Neural progenitor cell (in vitro differentiated cells): ENCODE data around the gene LOXL1. TPM values are rescaled to one million over a fixed set of nuclear protein-coding genes. Genes with fewer than 3 reads are reported as not detected.

Experiments
- DNase-seq: peaks from one replicate; pipeline ENCODE4 v3.0.0-alpha.2; 2016; ENCODE audit warnings: low spot score
- H2AFZ ChIP-seq: fragments of 200-600 bp; sonication (generic); replicated peaks from 2 replicates; pipeline ENCODE4 v1.6.1; 2016; ENCODE audit warnings: antibody characterized with exemption
- H3F3A ChIP-seq: fragments of 200-600 bp; sonication (generic); 2 replicates; pipeline ENCODE4 v1.6.1; 2016; ENCODE audit warnings: antibody characterized with exemption, low read depth
- H3K27ac ChIP-seq: fragments of 200-600 bp; sonication (generic); 2 replicates; pipeline ENCODE4 v1.5.1; 2016; ENCODE audit warnings: mild to moderate bottlenecking
- H3K27me3 ChIP-seq: fragments of 200-600 bp; sonication (generic); 2 replicates; pipeline ENCODE4 v1.6.1; 2016; ENCODE audit warnings: mild to moderate bottlenecking, moderate library complexity
- H3K36me3 ChIP-seq: fragments of 200-600 bp; sonication (generic); 2 replicates; pipeline ENCODE4 v1.5.1; 2016
- H3K4me1 ChIP-seq: fragments of 200-600 bp; sonication (generic); 2 replicates; pipeline ENCODE4 v1.6.1; 2016; ENCODE audit warnings: mixed run types
- H3K4me2 ChIP-seq: fragments of 200-600 bp; sonication (generic); 2 replicates; pipeline ENCODE4 v1.6.1; 2016
- H3K4me3 ChIP-seq: fragments of 200-600 bp; sonication (generic); 2 replicates; pipeline ENCODE4 v1.5.1; 2016
- H3K79me2 ChIP-seq: fragments of 200-600 bp; sonication (generic); 2 replicates; pipeline ENCODE4 v1.6.1; 2016; ENCODE audit warnings: low read depth
- H3K9ac ChIP-seq: fragments of 200-600 bp; sonication (generic); 2 replicates; pipeline ENCODE4 v1.6.1; 2016
- H3K9me3 ChIP-seq: fragments of 200-600 bp; sonication (generic); 2 replicates; pipeline ENCODE4 v1.5.1; 2016; ENCODE audit warnings: low read depth
- H4K20me1 ChIP-seq: fragments of 200-600 bp; sonication (generic); 2 replicates; pipeline ENCODE4 v1.6.1; 2016; ENCODE audit warnings: low read depth
- H3K27ac Mint-ChIP-seq: 3 replicates; pipeline ENCODE4 v1.8.0; 2021; ENCODE audit warnings: mixed read lengths
- H3K27me3 Mint-ChIP-seq: 2 replicates; pipeline ENCODE4 v1.8.0; 2022; ENCODE audit warnings: low read depth, mild to moderate bottlenecking, inconsistent platforms, moderate library complexity, mixed read lengths; ENCODE audit not compliant: insufficient read depth
- H3K36me3 Mint-ChIP-seq: 3 replicates; pipeline ENCODE4 v1.8.0; 2021; ENCODE audit warnings: mixed read lengths
- H3K4me1 Mint-ChIP-seq: 3 replicates; pipeline ENCODE4 v1.8.0; 2021; ENCODE audit warnings: mixed read lengths
- H3K4me3 Mint-ChIP-seq: 3 replicates; pipeline ENCODE4 v1.8.0; 2021; ENCODE audit warnings: mild to moderate bottlenecking, moderate library complexity, mixed read lengths
- H3K9me3 Mint-ChIP-seq: 3 replicates; pipeline ENCODE4 v1.8.0; 2020; ENCODE audit warnings: mixed read lengths
- EZH2 ChIP-seq: fragments of 200-600 bp; sonication (generic); IDR thresholded peaks from 2 replicates; pipeline ENCODE4 v1.6.1; 2017; ENCODE audit warnings: antibody characterized with exemption, mild to moderate bottlenecking, moderate library complexity
- EZH2phosphoT487 ChIP-seq: fragments of 200-600 bp; sonication (generic); IDR thresholded peaks from 2 replicates; pipeline ENCODE4 v1.6.1; 2017; ENCODE audit warnings: antibody characterized with exemption
- total RNA-seq: library from RNA; depleted of rRNA; stranded (reverse); fragments of >200 nt; gene quantifications from 2 replicates; pipeline ENCODE4 v1.2.3, GENCODE V29; 2015; ENCODE audit warnings: low replicate concordance
- TF ChIP-seq, protein P1 (sequence below): fragments of 200-600 bp; sonication (generic); IDR thresholded peaks from 2 replicates; pipeline ENCODE4 v1.5.1; 2017; ENCODE audit warnings: antibody characterized with exemption, mild to moderate bottlenecking

The LOXL1 gene
- total RNA-seq, 1 donor from 2014 or later = 5.3 TPM

DNA sequence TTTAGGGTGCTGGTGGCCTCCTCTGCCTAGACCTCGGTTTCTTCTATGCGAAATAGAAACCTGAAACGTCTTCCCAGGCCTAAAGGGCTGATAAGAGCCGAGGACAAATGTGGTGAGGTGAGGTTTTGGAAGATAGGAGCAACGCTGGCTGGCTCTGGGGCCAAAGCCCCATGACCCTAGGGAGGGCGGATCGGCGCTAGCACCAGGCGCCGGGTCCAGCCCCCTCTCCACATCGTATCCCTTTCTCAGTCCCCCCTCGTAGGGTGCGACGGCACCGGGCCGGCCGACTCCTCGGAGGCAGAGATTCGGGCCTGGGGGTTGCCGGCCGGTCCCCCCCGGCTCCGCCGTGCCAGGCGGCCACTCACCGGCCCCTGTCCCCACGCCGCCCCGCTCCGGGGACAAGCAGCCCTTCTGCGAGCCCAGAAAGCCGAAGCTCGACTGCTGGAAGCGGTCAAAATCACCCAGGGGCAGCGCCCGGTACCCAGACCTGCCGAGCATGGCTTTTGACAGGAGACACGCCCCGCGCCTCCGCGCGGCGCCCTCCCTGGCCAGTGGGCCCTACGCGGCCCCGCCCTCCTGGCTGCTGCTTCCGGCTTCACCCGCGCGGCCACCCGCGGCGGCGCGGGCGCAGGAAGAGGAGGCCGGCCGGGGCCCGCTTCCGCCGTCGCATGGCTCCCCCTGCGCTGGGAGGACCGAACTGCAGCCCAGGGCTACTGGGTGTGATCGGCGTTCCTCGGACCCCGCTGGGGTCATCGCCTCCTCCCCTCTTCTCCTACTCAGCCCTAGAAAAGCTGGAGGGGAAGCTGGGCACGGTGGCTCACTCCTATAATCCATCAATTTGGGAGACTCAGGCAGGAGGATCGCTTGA is 65.7 kb downstream of the LOXL1 start, which contains the start of gene STOML1:
TSS of gene STOML1 (minus strand) at position 570 of the 868 bp plus-strand sequence. CDS start at position 498, 72 bp downstream.
- Histone ChIP-seq H3K79me2 (peaks cover 22% of the 10 kb centered on the region), H3K4me1 (peaks cover 19% of the 10 kb centered on the region), H3K27ac (no peak within 1 kb of the TSS), H2AFZ (peak within 1 kb of the TSS; percentile 36), H3K9me3 (no peaks in the 10 kb centered on the region), H3K9ac (peak within 1 kb of the TSS; percentile 50), H3K4me2 (peak within 1 kb of the TSS; percentile 98), H4K20me1 (peaks cover 13% of the 10 kb centered on the region), H3K4me3 (peak within 1 kb of the TSS; percentile 97), H3F3A (peaks cover 4% of the 10 kb centered on the region), H3K27me3 (no peaks in the 10 kb centered on the region), H3K36me3 (no peaks in the 10 kb centered on the region)
- peak; percentile 98 for DNase-seq
- peaks cover 2% of the 10 kb centered on the region for H3K27me3 Mint-ChIP-seq
- TF ChIP-seq, protein P1, sequence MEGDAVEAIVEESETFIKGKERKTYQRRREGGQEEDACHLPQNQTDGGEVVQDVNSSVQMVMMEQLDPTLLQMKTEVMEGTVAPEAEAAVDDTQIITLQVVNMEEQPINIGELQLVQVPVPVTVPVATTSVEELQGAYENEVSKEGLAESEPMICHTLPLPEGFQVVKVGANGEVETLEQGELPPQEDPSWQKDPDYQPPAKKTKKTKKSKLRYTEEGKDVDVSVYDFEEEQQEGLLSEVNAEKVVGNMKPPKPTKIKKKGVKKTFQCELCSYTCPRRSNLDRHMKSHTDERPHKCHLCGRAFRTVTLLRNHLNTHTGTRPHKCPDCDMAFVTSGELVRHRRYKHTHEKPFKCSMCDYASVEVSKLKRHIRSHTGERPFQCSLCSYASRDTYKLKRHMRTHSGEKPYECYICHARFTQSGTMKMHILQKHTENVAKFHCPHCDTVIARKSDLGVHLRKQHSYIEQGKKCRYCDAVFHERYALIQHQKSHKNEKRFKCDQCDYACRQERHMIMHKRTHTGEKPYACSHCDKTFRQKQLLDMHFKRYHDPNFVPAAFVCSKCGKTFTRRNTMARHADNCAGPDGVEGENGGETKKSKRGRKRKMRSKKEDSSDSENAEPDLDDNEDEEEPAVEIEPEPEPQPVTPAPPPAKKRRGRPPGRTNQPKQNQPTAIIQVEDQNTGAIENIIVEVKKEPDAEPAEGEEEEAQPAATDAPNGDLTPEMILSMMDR = peak; percentile 93
- TF ChIP-seq EZH2phosphoT487 = no peak
- peak within 1 kb of the TSS; percentile 85 for H3K4me3 Mint-ChIP-seq
- peaks cover 27% of the 10 kb centered on the region for H3K4me1 Mint-ChIP-seq
- no peak within 1 kb of the TSS for H3K27ac Mint-ChIP-seq
- H3K9me3 Mint-ChIP-seq = no peaks in the 10 kb centered on the region
- H3K36me3 Mint-ChIP-seq = no peaks in the 10 kb centered on the region

- Histone ChIP-seq H3K36me3 (no peaks in the 10 kb centered on the region), H3K79me2 (peaks cover 28% of the 10 kb centered on the region), H4K20me1 (peaks cover 19% of the 10 kb centered on the region), H3K9ac (no peak overlapping the region), H3K4me2 (peak overlapping the region; percentile 43), H3F3A (peaks cover 4% of the 10 kb centered on the region), H3K4me3 (peak overlapping the region; percentile 97), H3K9me3 (no peaks in the 10 kb centered on the region), H3K27ac (no peak overlapping the region), H3K27me3 (no peaks in the 10 kb centered on the region), H2AFZ (peak overlapping the region; percentile 36), H3K4me1 (peaks cover 23% of the 10 kb centered on the region)
- DNase-seq = no peak
- Mint-ChIP-seq H3K4me1 (peaks cover 28% of the 10 kb centered on the region), H3K4me3 (peak overlapping the region; percentile 81), H3K27me3 (peaks cover 2% of the 10 kb centered on the region), H3K9me3 (no peaks in the 10 kb centered on the region), H3K36me3 (no peaks in the 10 kb centered on the region), H3K27ac (no peak overlapping the region)
- TF ChIP-seq, protein P1 = no peak
- TF ChIP-seq EZH2phosphoT487 (no peak), EZH2 (no peak)
Measured at GRCh38 chr15:73992594-73992898, 66.3 kb downstream of the LOXL1 start.

GRCh38 chr15:73993211-73993994 is 67.1 kb downstream of the LOXL1 start:
- H3K9me3 ChIP-seq = no peaks in the 10 kb centered on the region
- peak overlapping the region; percentile 97 for H3K4me3 Mint-ChIP-seq
- peaks cover 19% of the 10 kb centered on the region for H4K20me1 ChIP-seq
- H3K4me3 ChIP-seq = peak overlapping the region; percentile 98
- H2AFZ ChIP-seq = no peak overlapping the region
- H3K9ac ChIP-seq = no peak overlapping the region
- peak overlapping the region; percentile 92 for H3K27ac Mint-ChIP-seq
- H3K9me3 Mint-ChIP-seq = no peaks in the 10 kb centered on the region
- peaks cover 23% of the 10 kb centered on the region for H3K4me1 ChIP-seq
- DNase-seq = no peak
- peaks cover 34% of the 10 kb centered on the region for H3K79me2 ChIP-seq
- no peak overlapping the region for H3K27ac ChIP-seq
- H3K4me2 ChIP-seq = peak overlapping the region; percentile 97
- no peaks in the 10 kb centered on the region for H3K27me3 ChIP-seq
- H3K36me3 ChIP-seq = no peaks in the 10 kb centered on the region
- H3K4me1 Mint-ChIP-seq = peaks cover 28% of the 10 kb centered on the region
- H3K27me3 Mint-ChIP-seq = peaks cover 2% of the 10 kb centered on the region
- H3F3A ChIP-seq = peaks cover 4% of the 10 kb centered on the region
- H3K36me3 Mint-ChIP-seq = no peaks in the 10 kb centered on the region
- TF ChIP-seq EZH2 (no peak), EZH2phosphoT487 (no peak)
- TF ChIP-seq, protein P1 = no peak
